H1 (cell line): ENCODE measurements around the gene CNOT9. TPM values are rescaled to one million over a fixed set of nuclear protein-coding genes. Genes with fewer than 3 reads are reported as not detected.

Experiments
- EP300 ChIP-seq, 2 experiments: IDR thresholded peaks; 1 replicate in 1 of 2; 2 replicates in 1 of 2; pipeline ENCODE4 v1.6.1; 2011 to 2012; ENCODE audit warnings: low read depth in 2 of 2, low read length in 2 of 2, mild to moderate bottlenecking in 2 of 2, borderline replicate concordance in 1 of 2, inconsistent platforms in 1 of 2, moderate library complexity in 1 of 2
- NRF1 ChIP-seq: IDR thresholded peaks from 2 replicates; pipeline ENCODE4 v1.6.1; 2011; ENCODE audit warnings: mild to moderate bottlenecking, low read depth, low read length, improper control_type of control experiment
- RBBP5 ChIP-seq: IDR thresholded peaks from 2 replicates; pipeline ENCODE4 v1.7.1; 2012; ENCODE audit warnings: low read depth, mild to moderate bottlenecking, inconsistent platforms, low read length, moderate library complexity, borderline replicate concordance
- TCF12 ChIP-seq: IDR thresholded peaks from 2 replicates; pipeline ENCODE4 v1.6.1; 2011; ENCODE audit warnings: low read depth, mild to moderate bottlenecking, low read length
- ZNF274 ChIP-seq: IDR thresholded peaks from 2 replicates; pipeline ENCODE4 v1.7.0; 2012; ENCODE audit warnings: low read length, borderline replicate concordance; ENCODE audit errors: extremely low read depth
- polyA plus RNA-seq, 7 experiments: library from polyadenylated mRNA; depleted of rRNA in 3 of 7; stranded (reverse) in 5 of 7; unstranded in 2 of 7; fragments of >200 nt in 5 of 7; fragments of 200-250 nt in 2 of 7; gene quantifications; 1 replicate in 5 of 7; 2 replicates in 1 of 7; 4 replicates in 1 of 7; pipeline versions ENCODE4 v1.2.1 to v1.2.3, GENCODE V29; 2011 to 2013; ENCODE audit warnings: missing spikeins in 2 of 7, mixed read lengths in 2 of 7
- total RNA-seq: library from RNA; stranded (reverse); fragmentation: NEBNext Ultra II Directional; extraction: Animal tissue kit (Norgen Biotek cat#: 25700); gene quantifications from 2 replicates; pipeline ENCODE4 v1.2.1, GENCODE V29; 2021
- TF ChIP-seq, protein P1 (sequence below): IDR thresholded peaks from 2 replicates; pipeline ENCODE4 v1.6.1; 2012; ENCODE audit warnings: low read length, inconsistent platforms

The CNOT9 gene
- total and polyA plus RNA-seq, 2 of the 8 experiments (the other 6 are each of a cell fraction or from before 2014, with no cell fraction given) = 79.3 to 81.2 TPM

DNA sequence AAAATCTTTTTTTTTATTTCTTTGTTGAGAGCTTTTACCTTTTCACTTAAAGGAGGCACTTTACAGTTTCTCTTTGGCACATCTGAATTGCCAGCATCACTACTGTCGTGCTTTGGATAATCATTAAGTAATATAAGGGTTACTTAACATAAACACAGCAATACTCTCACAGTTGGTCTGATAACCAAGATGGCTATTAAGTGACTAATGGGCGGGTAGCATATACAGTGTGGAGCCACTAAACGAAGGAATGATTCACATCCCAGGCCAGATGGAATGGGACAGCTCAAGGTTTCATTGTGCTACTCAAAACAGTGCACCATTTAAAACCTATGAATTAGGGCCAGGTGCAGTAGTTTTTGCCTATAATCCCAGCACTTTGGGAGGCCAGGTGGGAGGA is 28.6 kb upstream of the CNOT9 start (continued):
- no peak for TF ChIP-seq NRF1
- TF ChIP-seq TCF12 = no peak
- TF ChIP-seq EP300 (IDR thresholded peaks at IDR 0.05; ENCODE audit: borderline replicate concordance in 1 of 2, low read depth in 2 of 2, low read length in 2 of 2) = no peak
- TF ChIP-seq, protein P1, sequence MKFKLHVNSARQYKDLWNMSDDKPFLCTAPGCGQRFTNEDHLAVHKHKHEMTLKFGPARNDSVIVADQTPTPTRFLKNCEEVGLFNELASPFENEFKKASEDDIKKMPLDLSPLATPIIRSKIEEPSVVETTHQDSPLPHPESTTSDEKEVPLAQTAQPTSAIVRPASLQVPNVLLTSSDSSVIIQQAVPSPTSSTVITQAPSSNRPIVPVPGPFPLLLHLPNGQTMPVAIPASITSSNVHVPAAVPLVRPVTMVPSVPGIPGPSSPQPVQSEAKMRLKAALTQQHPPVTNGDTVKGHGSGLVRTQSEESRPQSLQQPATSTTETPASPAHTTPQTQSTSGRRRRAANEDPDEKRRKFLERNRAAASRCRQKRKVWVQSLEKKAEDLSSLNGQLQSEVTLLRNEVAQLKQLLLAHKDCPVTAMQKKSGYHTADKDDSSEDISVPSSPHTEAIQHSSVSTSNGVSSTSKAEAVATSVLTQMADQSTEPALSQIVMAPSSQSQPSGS = no peak
- no peak for TF ChIP-seq ZNF274
- TF ChIP-seq RBBP5 = no peak
